Activated T-cell treated with anti-CD3 and anti-CD28 coated beads, Interleukin-2, amount 50 U/mL, for 4 hours (primary cell): ENCODE data around the gene ATP6V1B1. TPM values are rescaled to one million over a fixed set of nuclear protein-coding genes. Genes with fewer than 3 reads are reported as not detected.

Source experiments
- total RNA-seq, 3 donors: library from RNA; stranded (reverse); gene quantifications; one replicate each; pipeline ENCODE4 v1.2.1, GENCODE V29; 2021

Gene ATP6V1B1
- total RNA-seq, 3 donors from 2014 or later: not detected

Other genes with a start within 250 kb of the ATP6V1B1 start
- 10 to 100 TPM in 1 of 3 donors, 1 to 10 TPM in 2; 4.8 to 13.7 (median 8.0) TPM for gene ADD2, start 167.7 kb upstream of the ATP6V1B1 start, total RNA-seq
- not detected for gene FIGLA, start 145.3 kb upstream of the ATP6V1B1 start, total RNA-seq
- not detected for gene CLEC4F, start 115.3 kb upstream of the ATP6V1B1 start, total RNA-seq
- not detected for gene CD207, start 100.1 kb upstream of the ATP6V1B1 start, total RNA-seq
- under 1 TPM in 1 of 3 donors, not detected in 2; 0.11 TPM for gene VAX2, start 35.3 kb upstream of the ATP6V1B1 start, total RNA-seq
- gene ANKRD53, start 42.7 kb downstream of the ATP6V1B1 start, total RNA-seq: not detected
- 10 to 100 TPM; 78.6 to 89.6 (median 79.5) TPM for gene TEX261, start 59.0 kb downstream of the ATP6V1B1 start, total RNA-seq
- 10 to 100 TPM; 83.5 to 85.6 (median 84.0) TPM for gene NAGK, start 132.7 kb downstream of the ATP6V1B1 start, total RNA-seq
- gene MCEE, start 194.3 kb downstream of the ATP6V1B1 start, total RNA-seq: 10 to 100 TPM in 1 of 3 donors, 1 to 10 TPM in 2; 8.4 to 10.6 (median 8.6) TPM
- gene MPHOSPH10, start 194.7 kb downstream of the ATP6V1B1 start, total RNA-seq: 10 to 100 TPM; 85.0 to 90.0 (median 85.7) TPM